GM18858 (cell line): ENCODE data around the gene ANKRD27.

Experiments used
- ATAC-seq: cut with Tn5 transposase; IDR thresholded peaks from one replicate; pipeline ENCODE4 v1.9.1; 2021; ENCODE audit not compliant: unreplicated experiment

ANKRD27 gene

DNA sequence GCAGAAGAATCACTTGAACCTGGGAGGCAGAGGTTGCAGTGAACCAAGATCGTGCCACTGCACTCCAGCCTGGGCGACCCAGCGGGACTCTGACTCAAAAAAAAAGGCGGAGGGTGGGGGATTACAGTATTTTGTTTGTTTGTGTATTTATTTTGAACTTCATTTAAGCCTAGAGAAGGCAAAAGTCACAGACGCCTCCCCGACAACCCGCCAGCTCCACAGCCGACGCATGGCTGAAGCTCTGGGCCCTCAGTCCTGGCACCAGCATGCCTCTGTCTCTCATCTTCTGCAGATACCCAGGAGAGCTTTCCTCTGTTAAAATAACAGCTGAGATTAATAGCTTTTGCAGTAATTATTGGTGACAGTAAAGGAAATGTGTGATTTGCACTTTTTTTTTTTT is 111.2 kb downstream of the ANKRD27 start:
- ATAC-seq, result no peak

DNA sequence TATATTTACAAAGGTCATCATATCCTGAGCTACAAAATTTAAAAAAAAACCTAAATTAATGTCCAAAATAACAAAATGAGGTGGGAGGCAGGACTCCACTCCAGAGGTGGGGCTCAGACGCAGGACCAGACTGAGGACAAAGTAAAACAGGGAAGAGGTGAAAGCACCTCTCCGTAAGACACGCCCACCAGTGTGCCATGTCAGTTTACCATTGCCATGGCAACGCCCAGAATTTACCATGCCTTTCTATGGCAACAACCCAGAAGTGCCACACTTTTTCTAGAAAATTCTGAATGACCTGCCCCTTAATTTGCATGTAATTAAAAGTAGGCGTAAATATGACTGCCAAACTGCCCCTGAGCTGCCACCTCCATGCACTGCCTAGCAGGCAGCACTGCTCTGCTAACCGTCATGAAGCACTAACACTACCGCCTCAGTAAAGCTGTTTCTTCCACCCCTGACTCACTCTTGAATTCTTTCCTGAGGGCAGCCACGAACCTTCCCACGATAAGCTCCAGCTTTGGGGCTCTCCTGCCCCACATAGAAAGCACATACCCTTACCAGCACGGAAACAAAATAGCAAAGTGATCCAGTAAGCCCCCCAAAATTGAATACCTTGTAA is 116.3 kb downstream of the ANKRD27 start:
- ATAC-seq, result no peak

DNA sequence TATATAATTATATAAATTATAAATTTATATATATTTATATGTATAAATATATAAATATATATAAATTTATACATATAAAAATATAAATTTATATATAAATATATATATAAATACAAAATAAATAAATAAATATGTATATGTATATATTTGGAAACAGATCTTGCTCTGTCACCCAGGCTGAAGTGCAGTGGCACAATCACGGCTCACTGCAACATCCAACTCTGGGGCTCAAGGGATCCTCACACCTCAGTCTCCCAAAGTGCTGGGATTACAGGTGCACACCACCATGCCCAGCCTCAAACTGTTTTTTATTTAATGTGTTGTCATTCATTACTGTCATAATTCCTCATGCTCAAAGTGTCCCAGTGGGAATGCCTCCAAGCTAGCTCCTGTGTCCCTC is 119.2 kb downstream of the ANKRD27 start:
- ATAC-seq, result no peak

DNA sequence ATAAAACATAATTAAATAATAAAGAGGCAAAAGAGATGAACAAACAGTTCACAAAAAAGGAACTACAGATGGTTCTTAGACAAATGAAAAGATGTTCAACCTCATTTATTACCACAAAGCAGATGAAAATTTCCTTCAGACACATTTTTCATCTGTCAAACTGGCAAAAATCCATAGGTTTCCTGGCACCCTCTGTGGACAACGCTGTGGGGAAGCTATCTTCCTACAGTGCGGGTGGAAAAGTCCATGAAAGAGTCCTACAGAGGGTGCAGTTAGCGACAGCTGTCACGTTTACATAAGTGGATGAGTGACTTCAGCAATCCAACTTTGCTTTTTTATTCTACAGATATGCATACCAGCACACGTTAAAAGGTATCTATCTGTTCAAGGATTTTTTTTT is 124.3 kb downstream of the ANKRD27 start:
- no peak for ATAC-seq
